Small intestine (tissue), 7 donors: Measurements from ENCODE around the gene CBR4. TPM values are rescaled to one million over a fixed set of nuclear protein-coding genes. Genes with fewer than 3 reads are reported as not detected.
"Not testable (repeated sequence)": the region's sequence is repeated elsewhere in the genome, so short reads cannot be mapped to it uniquely, and the experiment has no call there.

Source experiments
- DNase-seq, 2 donors: peaks; one replicate each; pipeline versions ENCODE4 v3.0.0 to v3.0.0-alpha.2; 2013
- FAIRE-seq: peaks from 2 replicates; lab custom pipeline; 2012; peaks lifted over from hg19 to GRCh38; lab: Jason Lieb, UNC
- H3K27ac ChIP-seq, 3 donors: one replicate each; pipeline ENCODE4 v1.5.1; 2013; ENCODE audit warnings: low read length in 2 of 3, mild to moderate bottlenecking in 2 of 3, control low read depth in 1 of 3, inconsistent platforms in 1 of 3, low read depth in 1 of 3, moderate library complexity in 1 of 3
- H3K27me3 ChIP-seq, 3 donors: one replicate each; pipeline ENCODE4 v1.6.1; 2013; ENCODE audit warnings: low read length in 3 of 3, inconsistent platforms in 1 of 3; ENCODE audit not compliant: control insufficient read depth in 3 of 3, insufficient read depth in 3 of 3
- H3K36me3 ChIP-seq, 3 donors: one replicate each; pipeline ENCODE4 v1.6.1; 2013; ENCODE audit warnings: low read length in 3 of 3, inconsistent platforms in 1 of 3, low read depth in 1 of 3, mild to moderate bottlenecking in 1 of 3, moderate library complexity in 1 of 3; ENCODE audit not compliant: control insufficient read depth in 3 of 3, insufficient read depth in 2 of 3
- H3K4me1 ChIP-seq, 3 donors: one replicate each; pipeline ENCODE4 v1.6.1; 2013; ENCODE audit warnings: low read length in 2 of 3, inconsistent platforms in 1 of 3, low read depth in 1 of 3, mild to moderate bottlenecking in 1 of 3, moderate library complexity in 1 of 3; ENCODE audit not compliant: control insufficient read depth in 3 of 3, insufficient read depth in 2 of 3
- H3K4me3 ChIP-seq, 3 donors: one replicate each; pipeline ENCODE4 v1.5.1; 2013; ENCODE audit warnings: low read length in 3 of 3, control low read depth in 1 of 3, inconsistent platforms in 1 of 3, low read depth in 1 of 3, mild to moderate bottlenecking in 1 of 3, moderate library complexity in 1 of 3
- H3K9me3 ChIP-seq, 2 donors: one replicate each; pipeline ENCODE4 v1.6.1; 2013; ENCODE audit warnings: low read depth in 1 of 2, low read length in 1 of 2; ENCODE audit not compliant: control insufficient read depth in 2 of 2, insufficient read depth in 1 of 2
- WGBS, 3 donors: extraction: QIAGEN DNeasy Blood & Tissue Kit; methylation state at CpG; one replicate each; pipeline ENCODE4 v1.1.7; 2013; 5-methylcytosine and 5-hydroxymethylcytosine counted together
- polyA plus RNA-seq, 4 donors: library from polyadenylated mRNA; stranded (reverse) in 3 of 4; unstranded in 1 of 4; fragments of 200-250 nt in 3 of 4; fragments of 120-200 nt in 1 of 4; gene quantifications; one replicate each; pipeline versions ENCODE4 v1.2.1 to v1.2.3, GENCODE V29; 2013
- donor health status: healthy with polysubstance abuse.
- donor health status: control.
- donor health status: control.
- donor health status: Bipolar disorder and iron deficiency.
- donor health status: healthy.

CBR4 gene
- polyA plus RNA-seq, 4 donors, result 5.7 to 24.2 (median 11.3) TPM

DNA sequence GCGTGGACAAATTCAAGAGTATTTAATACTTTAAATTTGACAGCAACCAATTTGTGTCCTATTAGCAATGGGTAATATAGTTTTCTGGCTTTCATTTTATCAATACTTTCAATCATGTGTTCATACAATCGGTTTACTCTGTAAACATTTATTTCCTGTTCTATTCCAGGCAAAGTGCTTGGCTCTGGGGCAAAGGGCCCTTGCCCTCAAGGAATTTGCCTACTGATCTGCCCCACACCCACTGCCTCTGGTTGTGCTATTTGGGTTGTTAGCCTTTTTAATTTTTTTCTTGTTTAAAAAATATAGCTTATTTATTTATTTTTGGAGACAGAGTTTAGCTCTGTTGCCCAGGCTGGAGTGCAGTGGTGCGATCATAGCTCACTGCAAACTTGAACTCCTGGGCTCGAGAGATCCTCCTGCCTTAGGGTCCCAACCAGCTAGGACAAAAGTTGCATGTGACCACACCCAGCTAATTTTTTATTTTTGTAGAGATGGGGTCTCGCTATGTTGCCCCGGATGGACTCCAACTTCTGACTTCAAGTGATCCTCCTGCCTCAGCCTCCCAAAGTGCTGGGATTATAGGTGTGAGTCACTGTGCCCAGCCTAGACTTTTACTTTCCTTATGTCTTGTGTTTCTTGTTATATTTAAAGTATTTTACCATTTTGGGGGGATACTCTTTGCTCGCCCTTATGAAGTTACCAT is 30.7 kb upstream of the CBR4 start:
- Histone ChIP-seq H3K4me3 (no peak overlapping the region), H3K36me3 (no peaks in the 10 kb centered on the region), H3K9me3 (no peaks in the 10 kb centered on the region), H3K4me1 (no peaks in the 10 kb centered on the region), H3K27ac (no peak overlapping the region), H3K27me3 (no peaks in the 10 kb centered on the region)
- FAIRE-seq (no peak), DNase-seq (peak in 1 of 2 donors; percentile 56)
- 79 to 83% (median 82%) methylated on average over 7 of the region's 7 CpGs for WGBS, 3 donors

GRCh38 chr4:169039251-169039954 is 29.3 kb upstream of the CBR4 start:
- Histone ChIP-seq H3K27ac (no peak overlapping the region), H3K9me3 (no peaks in the 10 kb centered on the region), H3K4me3 (no peak overlapping the region), H3K27me3 (no peaks in the 10 kb centered on the region), H3K36me3 (no peaks in the 10 kb centered on the region), H3K4me1 (no peaks in the 10 kb centered on the region)
- WGBS, 3 donors, result 79 to 83% (median 81%) methylated on average over 8 of the region's 8 CpGs
- DNase-seq (no peak), FAIRE-seq (no peak)

DNA sequence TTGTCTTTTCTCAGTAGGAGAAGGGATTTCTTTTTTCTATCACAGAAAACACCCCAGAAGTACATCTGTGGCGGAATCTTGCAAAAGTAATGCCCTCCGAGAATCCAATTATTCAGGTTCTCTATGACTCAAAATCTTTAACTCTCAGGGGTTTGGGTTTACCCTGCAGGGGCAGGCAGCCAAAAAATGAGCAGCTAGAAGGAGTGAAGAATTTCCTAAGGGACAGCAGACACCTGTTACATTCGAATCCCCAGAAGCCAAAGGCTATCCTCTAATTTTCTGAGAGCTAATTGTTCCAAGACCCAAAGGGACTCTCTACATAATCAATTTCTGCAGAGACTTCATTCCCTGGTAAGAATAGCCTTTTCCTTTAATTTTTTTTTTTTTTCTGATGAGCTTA is 27.5 kb upstream of the CBR4 start:
- H3K27ac ChIP-seq, result no peak overlapping the region
- H3K9me3 ChIP-seq, result no peaks in the 10 kb centered on the region
- H3K27me3 ChIP-seq, result no peaks in the 10 kb centered on the region
- no peak overlapping the region for H3K4me3 ChIP-seq
- DNase-seq (no peak), FAIRE-seq (no peak)
- no peaks in the 10 kb centered on the region for H3K4me1 ChIP-seq
- no peaks in the 10 kb centered on the region for H3K36me3 ChIP-seq
- 75 to 86% (median 84%) methylated on average over 3 of the region's 3 CpGs for WGBS, 3 donors

DNA sequence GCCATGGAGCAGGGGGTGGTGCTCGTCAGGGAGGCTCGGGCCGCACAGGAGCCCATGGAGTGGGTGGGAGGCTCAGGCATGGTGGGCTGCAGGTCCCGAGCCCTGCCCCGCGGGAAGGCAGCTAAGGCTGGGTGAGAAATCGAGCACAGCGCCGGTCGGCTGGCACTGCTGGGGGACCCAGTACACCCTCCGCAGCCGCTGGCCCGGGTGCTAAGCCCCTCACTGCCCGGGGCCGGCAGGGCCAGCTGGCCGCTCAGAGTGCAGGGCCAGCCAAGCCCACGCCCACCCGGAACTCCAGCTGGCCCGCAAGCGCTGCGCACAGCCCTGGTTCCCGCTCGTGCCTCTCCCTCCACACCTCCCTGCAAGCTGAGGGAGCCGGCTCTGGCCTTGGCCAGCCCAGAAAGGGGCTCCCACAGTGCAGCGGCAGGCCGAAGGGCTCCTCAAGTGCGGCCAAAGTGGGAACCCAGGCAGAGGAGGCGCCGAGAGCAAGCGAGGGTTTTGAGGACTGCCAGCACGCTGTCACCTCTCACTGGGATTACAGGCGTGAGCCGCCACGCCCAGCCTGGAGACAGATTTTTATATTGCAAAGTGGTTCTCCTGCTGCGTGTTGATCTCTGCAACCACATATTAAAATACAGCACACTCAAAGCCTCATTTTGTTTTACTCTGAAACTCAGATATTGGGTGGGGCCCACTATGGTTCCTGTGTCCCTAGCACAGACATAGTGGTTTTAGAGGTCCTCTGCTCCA is 26.0 kb upstream of the CBR4 start:
- 93 to 96% (median 94%) methylated on average over 19 to 32 of the region's 35 CpGs for WGBS, 3 donors
- H3K4me1 ChIP-seq, H3K36me3 ChIP-seq, H3K27me3 ChIP-seq, FAIRE-seq, DNase-seq, H3K9me3 ChIP-seq, H3K4me3 ChIP-seq, H3K27ac ChIP-seq: not testable (repeated sequence)

DNA sequence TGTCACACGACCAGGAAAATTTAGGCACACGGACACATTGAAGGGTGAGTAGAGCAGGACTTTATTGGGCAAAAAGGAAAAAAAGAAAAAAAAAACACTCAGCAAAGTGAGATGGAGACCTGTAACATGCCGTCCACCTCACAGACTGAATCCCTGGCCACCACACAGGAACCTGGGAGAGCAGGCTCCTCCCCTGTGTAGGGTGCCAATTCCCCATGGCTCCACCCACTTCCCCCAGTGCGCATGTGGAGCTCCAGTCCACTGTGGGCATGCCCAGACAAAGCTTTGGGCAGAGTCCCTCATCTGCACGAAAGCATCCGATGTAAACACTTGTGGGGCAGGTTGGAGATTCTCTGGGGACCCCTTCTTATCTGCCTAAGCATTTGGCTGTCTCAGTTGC is 23.6 kb upstream of the CBR4 start:
- no peak overlapping the region for H3K4me3 ChIP-seq
- WGBS, 3 donors, result 81 to 83% (median 82%) methylated on average over 6 of the region's 6 CpGs
- no peaks in the 10 kb centered on the region for H3K36me3 ChIP-seq
- H3K27ac ChIP-seq, result no peak overlapping the region
- H3K9me3 ChIP-seq, result no peaks in the 10 kb centered on the region
- FAIRE-seq, result no peak
- no peaks in the 10 kb centered on the region for H3K4me1 ChIP-seq
- no peaks in the 10 kb centered on the region for H3K27me3 ChIP-seq
- no peak for DNase-seq

- no peaks in the 10 kb centered on the region for H3K4me1 ChIP-seq
- no peak overlapping the region for H3K4me3 ChIP-seq
- no peak for FAIRE-seq
- DNase-seq, result no peak
- H3K27ac ChIP-seq, result no peak overlapping the region
- no peaks in the 10 kb centered on the region for H3K9me3 ChIP-seq
- 84 to 90% (median 90%) methylated on average over 5 of the region's 5 CpGs for WGBS, 3 donors
- no peaks in the 10 kb centered on the region for H3K36me3 ChIP-seq
- H3K27me3 ChIP-seq, result no peaks in the 10 kb centered on the region
Measured at GRCh38 chr4:169032883-169033645, 23.0 kb upstream of the CBR4 start.

GRCh38 chr4:169032194-169032593 is 22.1 kb upstream of the CBR4 start:
- H3K4me3 ChIP-seq, result no peak overlapping the region
- FAIRE-seq (no peak), DNase-seq (no peak)
- no peak overlapping the region for H3K27ac ChIP-seq
- H3K36me3 ChIP-seq, result no peaks in the 10 kb centered on the region
- H3K27me3 ChIP-seq, result no peaks in the 10 kb centered on the region
- H3K4me1 ChIP-seq, result no peaks in the 10 kb centered on the region
- H3K9me3 ChIP-seq, result no peaks in the 10 kb centered on the region

DNA sequence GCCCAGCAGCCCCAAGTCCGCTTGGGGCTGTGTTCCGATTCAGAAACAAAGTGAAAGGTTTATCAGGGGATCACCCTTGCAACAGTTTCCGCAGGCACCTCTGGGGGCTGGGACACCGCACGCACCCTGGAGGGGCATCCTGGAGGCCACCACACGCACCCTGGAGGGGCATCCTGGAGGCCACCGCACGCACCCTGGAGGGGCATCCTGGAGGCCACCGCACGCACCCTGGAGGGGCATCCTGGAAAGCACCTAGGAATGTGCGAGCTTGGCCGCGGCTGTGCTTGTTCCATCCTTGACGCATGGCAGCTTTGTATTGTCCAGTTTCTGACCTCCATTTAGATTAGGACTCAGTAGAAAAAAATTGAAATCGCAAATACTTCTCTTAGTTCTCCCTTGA is 21.3 kb upstream of the CBR4 start:
- no peaks in the 10 kb centered on the region for H3K36me3 ChIP-seq
- no peak overlapping the region for H3K4me3 ChIP-seq
- H3K4me1 ChIP-seq, result no peaks in the 10 kb centered on the region
- no peaks in the 10 kb centered on the region for H3K9me3 ChIP-seq
- DNase-seq, result no peak
- 96 to 98% (median 97%) methylated on average over 15 of the region's 15 CpGs for WGBS, 3 donors
- no peak for FAIRE-seq
- no peaks in the 10 kb centered on the region for H3K27me3 ChIP-seq
- no peak overlapping the region for H3K27ac ChIP-seq
